Measurements from ENCODE around the gene ANO6.

Gene ANO6

GRCh38 chr12:45362291-45362690 is 146.4 kb downstream of the ANO6 start:
- DNase-seq (ENCODE audit: extremely low read depth, low read depth): no peak
- TF ChIP-seq CTCF (IDR thresholded peaks at IDR 0.05; ENCODE audit: low read depth, low read length): no peak

GRCh38 chr12:45363903-45364302 is 148.0 kb downstream of the ANO6 start:
- TF ChIP-seq CTCF (IDR thresholded peaks at IDR 0.05; ENCODE audit: low read depth, low read length): no peak
- DNase-seq (ENCODE audit: extremely low read depth, low read depth): no peak

GRCh38 chr12:45368841-45369489 is 153.1 kb downstream of the ANO6 start:
- TF ChIP-seq CTCF (IDR thresholded peaks at IDR 0.05; ENCODE audit: low read depth, low read length): no peak
- no peak for DNase-seq (ENCODE audit: extremely low read depth, low read depth)

- no peak for TF ChIP-seq CTCF (IDR thresholded peaks at IDR 0.05; ENCODE audit: low read depth, low read length)
- no peak for DNase-seq (ENCODE audit: extremely low read depth, low read depth)
These were observed 161.9 kb downstream of the ANO6 start for GRCh38 chr12:45377815-45378214.

- no peak for DNase-seq (ENCODE audit: extremely low read depth, low read depth)
- no peak for TF ChIP-seq CTCF (IDR thresholded peaks at IDR 0.05; ENCODE audit: low read depth, low read length)
These were observed 163.4 kb downstream of the ANO6 start for GRCh38 chr12:45379261-45379660.

GRCh38 chr12:45381351-45381750 is 165.5 kb downstream of the ANO6 start:
- DNase-seq (ENCODE audit: extremely low read depth, low read depth): no peak
- TF ChIP-seq CTCF (IDR thresholded peaks at IDR 0.05; ENCODE audit: low read depth, low read length): no peak

- DNase-seq (ENCODE audit: extremely low read depth, low read depth): peak; percentile 30
- peak; percentile 85 for TF ChIP-seq CTCF (IDR thresholded peaks at IDR 0.05; ENCODE audit: low read depth, low read length)
These were observed 172.7 kb downstream of the ANO6 start for GRCh38 chr12:45388545-45388944.

Data from AG09319 (cell line).